Breast epithelium (tissue), 3 donors: Measurements from ENCODE around the gene HOXB5.

Source experiments
- CTCF ChIP-seq, 3 donors: fragments of 450-650 bp; IDR thresholded peaks; one replicate each; pipeline ENCODE4 v1.5.1; 2016 to 2017; ENCODE audit warnings: antibody characterized with exemption in 3 of 3, mild to moderate bottlenecking in 3 of 3, moderate library complexity in 3 of 3
- POLR2A ChIP-seq: fragments of 450-650 bp; IDR thresholded peaks from one replicate; pipeline ENCODE4 v1.6.1; 2016; ENCODE audit warnings: antibody characterized with exemption, mild to moderate bottlenecking, moderate library complexity
- POLR2AphosphoS5 ChIP-seq, 3 donors: sonication (generic); formaldehyde crosslinking; IDR thresholded peaks; one replicate each; pipeline ENCODE4 v1.6.1; 2017; ENCODE audit warnings: antibody characterized with exemption in 3 of 3

- TF ChIP-seq CTCF (IDR thresholded peaks at IDR 0.05) (no peak), POLR2A (no peak), POLR2AphosphoS5 (IDR thresholded peaks at IDR 0.05) (no peak)
Observed at GRCh38 chr17:48556576-48557401, 36.8 kb downstream of the HOXB5 start.
